Gastroesophageal sphincter (tissue), 3 donors: ENCODE measurements around the gene B9D2.

Experiments used
- CTCF ChIP-seq, 4 experiments: fragments of 200-600 bp in 2 of 4; fragments of 450-650 bp in 2 of 4; sonication (generic) in 1 of 4; IDR thresholded peaks; one replicate each; pipeline ENCODE4 v1.5.1; 2017 to 2019; ENCODE audit warnings: antibody characterized with exemption in 4 of 4, mild to moderate bottlenecking in 2 of 4, moderate library complexity in 2 of 4
- POLR2A ChIP-seq, 2 donors: fragments of 450-650 bp; IDR thresholded peaks; one replicate each; pipeline ENCODE4 v1.6.1; 2017; ENCODE audit warnings: antibody characterized with exemption in 2 of 2, mild to moderate bottlenecking in 2 of 2, moderate library complexity in 1 of 2

GRCh38 chr19:41407271-41407670 lies 43.3 kb upstream of the B9D2 start:
- no peak for TF ChIP-seq CTCF (IDR thresholded peaks at IDR 0.05)
- no peak for TF ChIP-seq POLR2A (IDR thresholded peaks at IDR 0.05)
